Mucosa of stomach (tissue), 1 donor: ENCODE measurements around the gene FANCC.
"Not testable (repeated sequence)": the region's sequence is repeated elsewhere in the genome, so short reads cannot be mapped to it uniquely, and the experiment has no call there.

Source experiments
- H3K27me3 ChIP-seq: one replicate; pipeline ENCODE4 v1.7.0; 2013; ENCODE audit warnings: mild to moderate bottlenecking, low read length; ENCODE audit not compliant: control insufficient read depth, insufficient read depth
- H3K36me3 ChIP-seq: one replicate; pipeline ENCODE4 v1.7.0; 2013; ENCODE audit warnings: low read length; ENCODE audit not compliant: control insufficient read depth, insufficient read depth
- H3K4me1 ChIP-seq: one replicate; pipeline ENCODE4 v1.7.0; 2013; ENCODE audit warnings: mild to moderate bottlenecking, low read length; ENCODE audit not compliant: control insufficient read depth, insufficient read depth
- H3K4me3 ChIP-seq: one replicate; pipeline ENCODE4 v1.7.0; 2013; ENCODE audit warnings: low read length
- H3K9ac ChIP-seq: one replicate; pipeline ENCODE4 v1.7.0; 2013; ENCODE audit warnings: mild to moderate bottlenecking, low read length, moderate library complexity
- H3K9me3 ChIP-seq: one replicate; pipeline ENCODE4 v1.7.0; 2013; ENCODE audit warnings: mild to moderate bottlenecking, low read length, moderate library complexity; ENCODE audit not compliant: control insufficient read depth
- donor health status: Pancreatic carcinoma.

Gene FANCC

DNA sequence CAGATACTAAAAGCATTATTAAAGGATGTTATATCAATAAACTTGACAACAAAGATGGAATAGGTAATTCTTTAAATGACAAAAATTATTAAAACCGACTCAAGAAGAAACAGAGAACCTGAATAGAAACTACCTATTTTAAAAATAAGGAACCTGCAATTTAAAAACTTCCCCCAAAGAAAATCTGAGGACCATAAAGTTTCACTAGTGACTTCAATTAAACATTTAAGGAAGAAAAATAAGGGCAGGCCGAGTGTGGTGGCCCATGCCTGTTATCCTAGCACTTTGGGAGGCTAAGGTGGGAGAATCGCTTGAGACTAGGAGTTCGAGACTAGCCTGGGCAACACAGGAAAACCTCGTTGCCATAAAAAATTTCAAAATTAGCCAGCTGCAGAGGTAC lies 99.6 kb downstream of the FANCC start:
- Histone ChIP-seq H3K27me3 (no peaks in the 10 kb centered on the region), H3K9me3 (no peaks in the 10 kb centered on the region), H3K4me3 (no peak overlapping the region), H3K4me1 (no peaks in the 10 kb centered on the region), H3K9ac (no peak overlapping the region), H3K36me3 (no peaks in the 10 kb centered on the region)

DNA sequence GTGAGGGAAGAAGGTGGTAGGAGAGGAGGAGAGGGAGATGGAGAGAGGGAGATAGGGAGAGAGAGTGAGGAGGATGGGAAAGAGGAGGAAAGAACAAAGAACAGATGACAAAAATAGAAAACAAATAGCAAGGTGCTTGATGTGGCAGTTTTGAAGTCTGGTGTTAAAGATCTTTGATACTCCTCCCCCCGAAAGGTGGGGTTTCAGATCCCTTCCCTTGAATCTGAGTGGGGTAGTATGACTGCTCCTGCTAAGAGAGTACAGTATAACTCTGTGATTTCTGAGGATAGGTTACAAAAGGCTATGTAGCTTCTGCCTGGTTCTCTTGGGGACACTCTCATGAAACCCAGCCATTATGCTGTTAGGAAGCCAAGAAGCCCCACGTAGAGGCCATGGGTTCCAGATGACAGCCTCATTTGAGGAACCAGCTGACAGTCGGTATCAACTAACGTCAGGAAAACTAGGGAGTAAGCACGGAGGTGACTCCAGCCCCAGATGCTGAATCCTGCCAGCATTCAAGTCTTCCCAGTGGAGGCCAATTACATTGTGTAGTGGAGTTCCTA lies 102.1 kb downstream of the FANCC start:
- Histone ChIP-seq H3K27me3 (no peaks in the 10 kb centered on the region), H3K4me3 (no peak overlapping the region), H3K9me3 (no peaks in the 10 kb centered on the region), H3K4me1 (peaks cover 5% of the 10 kb centered on the region), H3K36me3 (no peaks in the 10 kb centered on the region), H3K9ac (no peak overlapping the region)

DNA sequence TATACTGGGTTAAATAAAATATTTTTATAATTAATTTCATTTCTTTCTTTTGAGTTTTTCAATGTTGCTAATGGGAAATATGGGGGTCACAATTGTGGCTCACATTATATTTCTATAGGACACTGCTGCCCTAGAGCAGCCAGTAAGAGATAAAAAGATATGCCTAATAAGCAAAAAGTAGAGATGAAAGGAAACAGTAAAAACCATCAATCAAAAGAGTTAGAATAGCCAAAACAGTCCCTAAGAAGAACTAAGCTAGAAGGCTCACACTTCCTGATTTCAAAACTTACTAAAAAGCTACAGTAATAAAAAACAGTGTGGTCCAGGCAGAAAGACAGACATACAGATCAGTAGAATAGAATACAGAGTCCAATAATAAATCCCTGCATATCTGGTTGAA lies 104.4 kb downstream of the FANCC start:
- Histone ChIP-seq H3K36me3 (no peaks in the 10 kb centered on the region), H3K4me1 (peaks cover 5% of the 10 kb centered on the region), H3K27me3 (no peaks in the 10 kb centered on the region)

DNA sequence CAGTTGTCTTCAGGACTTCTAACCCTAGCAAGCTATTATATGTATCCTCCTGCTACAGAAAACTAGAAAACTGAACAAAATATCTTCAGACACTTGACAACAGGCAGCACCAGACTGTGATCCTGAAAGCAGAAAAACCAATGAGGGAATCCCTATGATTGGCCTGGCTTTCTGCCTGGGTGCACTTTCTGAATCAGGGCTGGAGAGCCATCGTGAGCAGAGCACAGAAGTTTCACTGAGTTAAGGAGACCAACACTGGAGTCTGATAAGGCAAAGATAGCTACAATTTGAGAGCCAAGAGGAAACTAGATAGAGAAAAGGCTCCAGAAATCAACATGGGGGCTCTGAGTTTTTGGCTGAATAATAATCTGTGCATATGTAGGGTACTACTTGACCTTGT lies 106.5 kb downstream of the FANCC start:
- H3K4me1 ChIP-seq, result peaks cover 5% of the 10 kb centered on the region
- H3K4me3 ChIP-seq, result no peak overlapping the region
- H3K9me3 ChIP-seq, result no peaks in the 10 kb centered on the region
- H3K9ac ChIP-seq, result no peak overlapping the region
- H3K36me3 ChIP-seq, result no peaks in the 10 kb centered on the region
- no peaks in the 10 kb centered on the region for H3K27me3 ChIP-seq

More for the DNA sequence above, 104.4 kb downstream of the FANCC start:
- Histone ChIP-seq H3K9ac (no peak overlapping the region), H3K9me3 (no peaks in the 10 kb centered on the region), H3K4me3 (no peak overlapping the region)

DNA sequence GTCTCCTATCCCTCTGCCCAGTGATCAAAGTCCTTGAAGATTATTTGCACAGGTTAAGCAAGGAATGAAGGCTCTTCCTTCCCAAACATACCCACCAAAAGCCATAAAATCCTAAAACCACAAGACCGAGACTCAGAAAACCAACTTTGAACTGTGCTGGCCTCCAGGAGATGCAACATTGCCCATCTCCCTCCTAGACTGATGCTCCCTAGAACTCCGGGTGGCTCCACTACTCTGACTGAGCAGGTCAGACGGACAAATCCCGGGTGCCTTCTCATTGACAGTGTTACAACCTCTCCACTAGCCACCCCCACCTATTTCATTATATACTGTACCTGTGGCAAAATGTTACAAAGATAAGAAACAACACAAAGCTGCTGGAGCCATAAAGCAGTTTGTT lies 110.1 kb downstream of the FANCC start:
- H3K9me3 ChIP-seq, result no peaks in the 10 kb centered on the region
- no peak overlapping the region for H3K4me3 ChIP-seq
- peaks cover 5% of the 10 kb centered on the region for H3K4me1 ChIP-seq
- H3K9ac ChIP-seq, result no peak overlapping the region
- H3K36me3 ChIP-seq, result no peaks in the 10 kb centered on the region
- no peaks in the 10 kb centered on the region for H3K27me3 ChIP-seq

DNA sequence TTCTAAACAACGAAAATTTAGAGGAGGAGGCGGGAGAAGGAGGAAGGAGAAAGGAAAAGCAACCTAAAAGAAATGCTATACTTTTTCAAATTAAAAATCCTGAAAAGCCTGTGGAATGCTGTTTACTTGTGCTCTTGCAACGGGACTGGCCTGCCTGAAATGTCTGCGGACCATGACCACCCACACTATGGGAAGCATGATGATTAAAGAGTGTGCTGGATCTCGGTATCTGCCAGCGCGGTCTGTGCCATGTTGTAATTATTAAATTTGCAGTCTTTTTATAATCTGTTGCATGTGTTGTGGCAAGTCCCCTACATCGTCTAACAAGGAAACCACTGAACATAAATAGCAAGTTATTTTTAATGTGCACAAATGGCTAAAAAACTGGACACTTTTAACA lies 111.4 kb downstream of the FANCC start:
- H3K27me3 ChIP-seq, result no peaks in the 10 kb centered on the region
- no peak overlapping the region for H3K4me3 ChIP-seq
- H3K9ac ChIP-seq, result no peak overlapping the region
- no peaks in the 10 kb centered on the region for H3K36me3 ChIP-seq
- H3K9me3 ChIP-seq, result no peaks in the 10 kb centered on the region
- H3K4me1 ChIP-seq, result peaks cover 3% of the 10 kb centered on the region

DNA sequence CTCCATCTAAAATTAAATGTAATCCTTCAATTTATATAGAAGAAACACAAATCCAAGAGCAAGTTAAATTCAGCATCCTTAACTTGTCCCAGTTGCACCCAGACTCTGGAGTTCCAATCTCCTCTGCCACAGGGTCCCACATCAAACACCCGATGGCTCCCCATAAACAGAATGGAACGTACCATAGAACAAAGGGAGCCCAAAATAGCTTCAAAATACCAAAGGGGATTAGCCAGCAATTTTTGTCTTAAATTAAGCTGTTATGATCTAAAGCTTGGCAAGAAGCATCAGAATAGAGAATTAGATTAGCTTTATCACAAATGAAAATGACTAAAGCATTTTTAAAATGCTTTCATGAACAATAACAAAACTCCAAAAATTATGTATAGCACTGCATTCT lies 112.8 kb downstream of the FANCC start:
- Histone ChIP-seq H3K27me3 (no peaks in the 10 kb centered on the region), H3K4me3 (no peak overlapping the region), H3K36me3 (no peaks in the 10 kb centered on the region), H3K9me3 (no peaks in the 10 kb centered on the region), H3K4me1 (no peaks in the 10 kb centered on the region), H3K9ac (no peak overlapping the region)

DNA sequence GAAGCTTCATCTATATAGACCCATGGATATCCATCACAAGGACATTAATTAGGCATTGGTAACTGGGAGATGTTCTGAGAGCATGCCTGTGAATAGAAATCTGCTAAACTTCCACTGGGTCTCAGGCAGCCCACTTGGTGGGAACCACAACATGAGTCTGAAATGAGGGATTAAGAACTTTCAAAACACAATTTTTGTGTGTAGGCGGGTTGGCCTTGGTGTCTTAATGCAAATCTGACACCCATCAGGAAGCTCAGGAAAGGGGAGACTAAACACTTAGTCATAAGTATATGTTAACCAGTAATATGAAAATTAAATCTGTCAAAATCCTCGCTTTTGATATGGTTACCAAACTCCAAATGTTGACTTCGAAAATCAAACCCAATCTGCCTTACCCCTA lies 113.2 kb downstream of the FANCC start:
- Histone ChIP-seq H3K27me3 (no peaks in the 10 kb centered on the region), H3K4me1 (no peaks in the 10 kb centered on the region), H3K36me3 (no peaks in the 10 kb centered on the region), H3K9ac (no peak overlapping the region), H3K9me3 (no peaks in the 10 kb centered on the region), H3K4me3 (no peak overlapping the region)

DNA sequence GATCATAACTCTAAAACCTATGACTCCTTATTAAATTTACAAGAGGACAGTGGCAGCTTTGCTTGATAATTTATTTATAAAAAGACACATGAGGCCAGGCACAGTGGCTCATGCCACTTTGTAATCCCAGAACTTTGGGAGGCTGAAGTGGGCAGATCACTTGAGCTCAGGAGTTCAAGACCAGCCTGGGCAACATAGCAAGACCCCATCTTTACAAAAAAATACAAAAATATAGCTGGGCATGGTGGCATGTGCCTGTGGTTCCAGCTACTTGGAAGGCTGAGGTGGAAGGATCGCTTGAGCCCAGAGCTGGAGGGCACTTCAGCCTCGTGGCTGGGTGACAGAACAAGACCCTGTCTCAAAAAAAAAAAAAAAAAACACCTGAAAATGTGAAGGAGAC lies 114.5 kb downstream of the FANCC start:
- not testable (repeated sequence) for H3K4me3 ChIP-seq, H3K9me3 ChIP-seq, H3K27me3 ChIP-seq, H3K4me1 ChIP-seq, H3K9ac ChIP-seq, H3K36me3 ChIP-seq

DNA sequence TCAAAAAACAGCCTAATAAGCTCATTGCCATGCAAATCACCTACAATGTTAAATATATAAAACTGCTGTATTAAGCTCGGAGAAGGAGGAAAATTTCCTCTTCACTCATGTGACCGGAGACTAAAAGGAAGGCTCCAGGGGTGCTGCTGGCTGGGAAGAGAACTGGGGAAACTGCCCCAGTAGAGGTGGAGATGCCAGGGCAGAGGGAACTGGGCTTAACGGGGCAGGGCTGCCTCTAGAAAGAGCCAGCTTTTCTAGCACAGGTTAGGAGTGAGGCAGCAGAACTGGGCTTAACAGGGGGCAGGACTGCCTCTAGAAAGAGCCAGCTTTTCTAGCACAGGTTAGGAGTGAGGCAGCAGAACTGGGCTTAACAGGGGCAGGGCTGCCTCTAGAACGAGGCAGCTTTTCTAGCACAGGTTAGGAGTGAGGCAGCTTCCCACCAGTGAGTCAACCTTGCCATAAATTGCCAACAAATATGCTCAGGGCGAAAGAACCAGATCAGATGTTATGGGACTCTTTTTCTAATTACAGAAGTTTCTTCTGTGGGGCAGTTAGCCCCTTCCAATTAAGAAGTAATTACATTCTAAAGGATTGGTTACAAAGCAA lies 115.3 kb downstream of the FANCC start:
- Histone ChIP-seq H3K27me3 (no peaks in the 10 kb centered on the region), H3K9me3 (no peaks in the 10 kb centered on the region), H3K9ac (no peak overlapping the region), H3K36me3 (no peaks in the 10 kb centered on the region), H3K4me1 (no peaks in the 10 kb centered on the region), H3K4me3 (no peak overlapping the region)

DNA sequence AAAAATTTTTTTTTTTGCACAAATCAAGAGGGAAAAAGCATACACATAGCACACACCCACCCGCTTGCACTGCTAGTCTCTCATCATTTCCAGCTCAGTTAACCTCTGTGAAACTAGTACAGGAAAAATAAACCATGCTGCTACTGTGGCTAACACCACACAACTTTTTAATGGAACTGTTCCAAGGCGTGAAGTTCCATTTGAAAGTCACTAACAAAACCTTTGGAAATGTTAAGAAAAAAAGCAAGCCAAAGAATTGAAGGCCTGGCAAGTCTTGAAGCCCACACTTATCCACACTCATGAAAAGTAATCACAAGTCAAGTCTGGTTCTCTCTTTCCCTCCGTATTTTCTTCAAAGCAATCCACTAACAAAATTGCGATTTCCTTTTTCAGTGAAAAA lies 116.3 kb downstream of the FANCC start:
- Histone ChIP-seq H3K9me3 (no peaks in the 10 kb centered on the region), H3K4me1 (no peaks in the 10 kb centered on the region), H3K9ac (no peak overlapping the region), H3K27me3 (no peaks in the 10 kb centered on the region), H3K4me3 (no peak overlapping the region), H3K36me3 (no peaks in the 10 kb centered on the region)

DNA sequence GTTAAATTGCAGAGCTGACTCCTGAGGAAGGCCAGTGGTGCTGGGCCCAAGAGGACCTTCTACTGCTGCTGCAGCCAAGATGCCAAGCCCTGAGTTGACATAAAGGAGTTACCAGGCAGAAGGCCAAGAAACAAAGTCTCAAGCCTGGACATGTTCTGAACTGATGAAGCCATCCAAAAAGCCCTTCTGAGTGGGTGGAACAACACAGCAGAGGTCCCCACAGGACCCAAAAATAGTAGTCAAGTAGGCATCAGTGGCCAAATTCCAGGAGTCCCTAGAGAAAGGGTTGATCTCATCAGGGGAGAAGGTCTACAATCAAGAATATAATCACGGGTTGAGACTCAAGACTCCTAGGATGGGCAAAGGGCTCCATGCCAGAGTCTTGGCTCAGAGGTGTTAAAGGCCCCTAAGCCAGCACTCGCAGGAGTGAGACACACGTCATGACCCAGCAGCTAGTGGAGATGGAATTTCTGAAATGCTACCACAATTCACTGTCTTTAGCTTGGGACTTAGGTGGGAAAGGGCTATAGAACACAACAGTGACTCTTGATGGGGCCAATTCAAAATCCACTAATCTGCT lies 119.7 kb downstream of the FANCC start:
- no peaks in the 10 kb centered on the region for H3K36me3 ChIP-seq
- H3K9me3 ChIP-seq, result no peaks in the 10 kb centered on the region
- no peak overlapping the region for H3K4me3 ChIP-seq
- H3K27me3 ChIP-seq, result no peaks in the 10 kb centered on the region
- H3K9ac ChIP-seq, result no peak overlapping the region
- H3K4me1 ChIP-seq, result no peaks in the 10 kb centered on the region
